Neural crest cell (in vitro differentiated cells): ENCODE data around the gene CDC42BPA. TPM values are rescaled to one million over a fixed set of nuclear protein-coding genes. Genes with fewer than 3 reads are reported as not detected.

Experiments
- DNase-seq: peaks from one replicate; pipeline ENCODE4 v3.0.0; 2021; ENCODE audit warnings: low read depth, mixed read lengths, low spot score
- H3K27ac Mint-ChIP-seq: one replicate; pipeline ENCODE4 v1.8.0; 2021; ENCODE audit warnings: mild to moderate bottlenecking, mixed read lengths; ENCODE audit not compliant: unreplicated experiment
- H3K27me3 Mint-ChIP-seq: 2 replicates; pipeline ENCODE4 v1.8.0; 2021; ENCODE audit warnings: low read depth, mild to moderate bottlenecking, mixed read lengths
- H3K36me3 Mint-ChIP-seq: 2 replicates; pipeline ENCODE4 v1.8.0; 2021; ENCODE audit warnings: low read depth, mild to moderate bottlenecking, mixed read lengths
- H3K4me1 Mint-ChIP-seq: 2 replicates; pipeline ENCODE4 v1.8.0; 2021; ENCODE audit warnings: mixed read lengths
- H3K4me3 Mint-ChIP-seq: one replicate; pipeline ENCODE4 v1.8.0; 2021; ENCODE audit warnings: mild to moderate bottlenecking, mixed read lengths
- H3K9me3 Mint-ChIP-seq: 2 replicates; pipeline ENCODE4 v1.8.0; 2021; ENCODE audit warnings: mixed read lengths
- total RNA-seq: library from RNA; stranded (reverse); gene quantifications from 2 replicates; pipeline ENCODE4 v1.2.1, GENCODE V29; 2021
- TF ChIP-seq, protein P1 (sequence below): fragments of 200-600 bp; sonication (generic); conservative IDR thresholded peaks from 2 replicates; pipeline ENCODE4 v1.5.0; 2021; ENCODE audit warnings: antibody characterized with exemption, mild to moderate bottlenecking

Gene CDC42BPA
- total RNA-seq, 1 donor from 2014 or later: 35.6 TPM

DNA sequence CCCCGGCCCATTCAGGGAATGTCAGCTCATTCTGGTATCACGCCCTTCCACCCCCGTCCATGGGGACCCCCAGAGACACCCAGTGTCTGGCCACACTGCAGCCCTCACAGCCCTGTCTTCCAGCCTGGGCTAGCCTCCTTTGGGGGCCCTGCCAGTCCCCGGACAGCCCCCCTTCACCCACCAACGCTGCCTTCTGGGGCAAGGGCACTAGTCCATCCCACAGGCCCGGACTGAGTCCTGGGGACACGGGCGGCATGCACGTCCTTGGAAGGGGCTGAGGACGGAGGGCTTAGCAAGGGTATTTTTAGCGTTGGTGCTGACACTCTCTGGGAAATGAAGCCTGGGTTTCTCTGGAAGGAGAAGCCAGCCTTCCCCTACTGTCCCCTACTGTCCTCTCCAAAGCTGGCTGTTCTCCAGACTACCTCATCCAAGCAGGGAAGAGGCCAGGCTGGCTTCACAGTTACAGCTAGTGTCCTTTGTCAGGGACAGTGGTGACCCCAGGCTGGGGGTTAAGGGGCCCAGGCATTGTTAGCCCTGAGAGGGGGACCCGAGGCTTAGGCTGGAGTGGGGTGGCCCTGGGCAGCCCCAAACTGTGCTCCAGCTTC is 338.7 kb downstream of the CDC42BPA start:
- TF ChIP-seq, protein P1, sequence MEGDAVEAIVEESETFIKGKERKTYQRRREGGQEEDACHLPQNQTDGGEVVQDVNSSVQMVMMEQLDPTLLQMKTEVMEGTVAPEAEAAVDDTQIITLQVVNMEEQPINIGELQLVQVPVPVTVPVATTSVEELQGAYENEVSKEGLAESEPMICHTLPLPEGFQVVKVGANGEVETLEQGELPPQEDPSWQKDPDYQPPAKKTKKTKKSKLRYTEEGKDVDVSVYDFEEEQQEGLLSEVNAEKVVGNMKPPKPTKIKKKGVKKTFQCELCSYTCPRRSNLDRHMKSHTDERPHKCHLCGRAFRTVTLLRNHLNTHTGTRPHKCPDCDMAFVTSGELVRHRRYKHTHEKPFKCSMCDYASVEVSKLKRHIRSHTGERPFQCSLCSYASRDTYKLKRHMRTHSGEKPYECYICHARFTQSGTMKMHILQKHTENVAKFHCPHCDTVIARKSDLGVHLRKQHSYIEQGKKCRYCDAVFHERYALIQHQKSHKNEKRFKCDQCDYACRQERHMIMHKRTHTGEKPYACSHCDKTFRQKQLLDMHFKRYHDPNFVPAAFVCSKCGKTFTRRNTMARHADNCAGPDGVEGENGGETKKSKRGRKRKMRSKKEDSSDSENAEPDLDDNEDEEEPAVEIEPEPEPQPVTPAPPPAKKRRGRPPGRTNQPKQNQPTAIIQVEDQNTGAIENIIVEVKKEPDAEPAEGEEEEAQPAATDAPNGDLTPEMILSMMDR: no peak
- peak overlapping the region; percentile 31 for H3K4me3 Mint-ChIP-seq
- peaks cover 16% of the 10 kb centered on the region for H3K27me3 Mint-ChIP-seq
- no peaks in the 10 kb centered on the region for H3K36me3 Mint-ChIP-seq
- DNase-seq: no peak
- no peak overlapping the region for H3K27ac Mint-ChIP-seq
- H3K9me3 Mint-ChIP-seq: no peaks in the 10 kb centered on the region
- peaks cover 13% of the 10 kb centered on the region for H3K4me1 Mint-ChIP-seq

DNA sequence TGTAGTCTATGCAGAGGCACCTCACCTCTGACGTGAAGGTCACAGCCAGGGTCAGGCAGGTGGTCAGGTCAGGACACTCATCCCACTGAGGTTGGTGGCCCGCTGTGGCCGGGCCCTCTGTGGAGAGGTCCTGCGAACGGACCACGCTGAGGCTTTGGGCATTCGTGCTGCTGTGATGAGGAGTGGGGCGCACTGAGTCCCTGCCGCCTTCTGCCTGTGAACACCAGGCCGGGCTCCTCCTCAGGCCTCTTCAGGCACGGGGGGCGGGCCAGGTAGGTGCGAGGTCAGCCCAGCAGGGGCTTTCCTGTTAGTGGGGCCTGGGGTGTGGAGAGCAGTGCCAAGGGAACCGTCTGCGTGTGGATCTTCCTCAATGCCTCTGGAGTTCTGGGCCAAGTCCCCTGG is 339.2 kb downstream of the CDC42BPA start:
- Mint-ChIP-seq H3K36me3 (no peaks in the 10 kb centered on the region), H3K4me1 (peaks cover 18% of the 10 kb centered on the region), H3K4me3 (no peak overlapping the region), H3K27me3 (peaks cover 21% of the 10 kb centered on the region), H3K27ac (no peak overlapping the region), H3K9me3 (no peaks in the 10 kb centered on the region)
- TF ChIP-seq, protein P1: no peak
- no peak for DNase-seq

DNA sequence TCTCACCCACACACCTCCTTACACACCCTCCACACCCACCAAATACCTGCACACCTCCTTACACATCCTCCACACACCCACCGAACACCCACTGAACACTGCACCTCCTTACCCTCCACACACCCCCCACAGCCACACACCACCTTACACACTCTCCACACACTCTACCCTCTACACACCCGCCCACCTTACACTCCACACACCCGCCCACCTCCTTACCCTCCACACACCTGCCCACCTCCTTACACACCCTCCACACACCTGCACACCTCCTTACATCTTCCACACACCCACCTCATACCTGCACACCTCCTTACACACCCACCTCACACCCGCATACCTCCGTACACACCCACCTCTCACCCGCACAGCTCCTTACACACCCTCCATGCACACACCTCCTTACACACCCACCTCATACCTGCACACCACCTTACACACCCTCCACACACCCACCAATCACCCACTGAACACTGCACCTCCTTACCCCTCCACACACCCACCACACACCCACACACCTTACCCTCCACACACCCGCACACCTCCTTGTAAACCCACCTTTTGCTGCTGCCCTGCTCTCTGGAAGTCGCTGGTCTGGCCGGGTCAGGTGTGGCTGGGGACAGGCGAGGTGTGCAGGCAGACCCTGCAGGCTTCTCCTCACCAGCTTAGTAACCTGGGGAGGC is 339.7 kb downstream of the CDC42BPA start:
- no peaks in the 10 kb centered on the region for H3K9me3 Mint-ChIP-seq
- TF ChIP-seq, protein P1: no peak
- H3K36me3 Mint-ChIP-seq: no peaks in the 10 kb centered on the region
- no peak for DNase-seq
- H3K4me3 Mint-ChIP-seq: no peak overlapping the region
- H3K27ac Mint-ChIP-seq: no peak overlapping the region
- H3K4me1 Mint-ChIP-seq: peaks cover 19% of the 10 kb centered on the region
- H3K27me3 Mint-ChIP-seq: peaks cover 26% of the 10 kb centered on the region

DNA sequence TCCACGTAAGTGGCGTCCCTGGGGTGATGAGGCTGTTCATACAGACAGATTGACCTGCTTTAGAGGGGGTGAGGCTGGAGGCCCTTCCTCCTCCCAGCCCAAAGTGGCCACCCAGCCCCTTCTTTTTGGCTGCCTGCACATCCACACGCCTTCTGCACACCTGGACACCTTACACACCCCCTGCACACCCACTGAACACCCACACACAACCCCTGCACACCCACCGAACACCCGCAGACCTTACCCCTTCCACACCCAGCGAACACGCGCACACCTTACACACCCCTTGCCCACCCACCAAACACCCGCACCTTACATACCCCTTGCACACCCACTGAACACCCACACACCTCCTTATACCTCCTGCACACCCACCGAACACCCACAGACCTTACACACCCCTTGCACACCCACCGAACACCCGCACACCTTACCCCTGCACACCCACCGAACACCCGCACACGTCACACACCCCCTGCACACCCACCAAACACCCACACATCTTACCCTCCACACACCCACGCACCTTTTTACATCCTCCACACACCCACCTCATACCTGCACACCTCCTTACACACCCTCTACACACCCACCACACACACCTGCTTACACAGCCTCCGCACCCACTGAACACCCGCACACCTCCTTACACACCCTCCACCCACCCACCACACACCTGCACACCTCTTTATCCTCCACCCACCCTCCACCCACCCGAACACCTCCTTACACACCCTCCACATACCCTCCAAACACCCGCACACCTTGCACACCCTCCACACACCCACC is 340.5 kb downstream of the CDC42BPA start:
- TF ChIP-seq, protein P1: no peak
- H3K9me3 Mint-ChIP-seq: no peaks in the 10 kb centered on the region
- H3K36me3 Mint-ChIP-seq: no peaks in the 10 kb centered on the region
- no peak overlapping the region for H3K27ac Mint-ChIP-seq
- no peak overlapping the region for H3K4me3 Mint-ChIP-seq
- peaks cover 26% of the 10 kb centered on the region for H3K27me3 Mint-ChIP-seq
- H3K4me1 Mint-ChIP-seq: peaks cover 19% of the 10 kb centered on the region
- no peak for DNase-seq

DNA sequence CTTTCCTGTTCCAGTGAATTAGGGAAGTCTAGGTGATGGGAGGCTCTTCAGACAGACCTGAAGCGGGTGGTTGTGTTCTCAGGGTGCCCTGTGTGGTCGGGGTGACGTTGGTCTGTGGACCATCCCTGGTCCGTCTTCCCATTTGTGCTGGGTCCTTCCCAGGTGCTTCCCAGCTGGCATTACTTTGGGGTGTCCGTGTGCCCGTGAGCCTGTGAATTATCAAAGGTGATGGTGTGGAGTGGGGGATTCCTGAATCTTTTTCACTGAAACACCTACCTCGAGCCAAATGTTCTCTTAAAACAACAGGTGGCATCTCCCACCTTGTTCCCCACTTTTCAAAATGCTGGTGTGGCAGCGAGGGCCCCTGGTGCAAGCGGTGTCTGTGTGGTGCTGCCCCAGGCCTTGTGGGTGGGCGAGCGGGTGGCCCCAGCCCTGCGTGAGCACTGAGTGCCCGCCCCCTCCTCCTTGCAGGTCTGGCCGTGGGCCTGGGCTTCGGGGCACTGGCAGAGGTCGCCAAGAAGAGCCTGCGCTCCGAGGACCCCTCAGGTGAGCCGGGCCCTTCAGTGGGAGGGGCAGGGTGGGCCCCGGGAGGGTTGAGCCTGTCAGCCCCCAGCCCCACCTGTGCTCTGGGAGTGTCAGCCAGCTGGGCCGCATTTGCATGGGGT is 341.2 kb downstream of the CDC42BPA start:
- Mint-ChIP-seq H3K9me3 (peaks cover under 1% of the 10 kb centered on the region), H3K27me3 (peaks cover 26% of the 10 kb centered on the region), H3K36me3 (peaks cover under 1% of the 10 kb centered on the region), H3K4me1 (peaks cover 19% of the 10 kb centered on the region), H3K27ac (no peak overlapping the region), H3K4me3 (no peak overlapping the region)
- DNase-seq: no peak
- TF ChIP-seq, protein P1: no peak
